Large intestine (tissue), 3 donors: ENCODE measurements around the gene COL12A1. TPM values are rescaled to one million over a fixed set of nuclear protein-coding genes. Genes with fewer than 3 reads are reported as not detected.

Source experiments
- DNase-seq, 2 donors: peaks; one replicate each; pipeline versions ENCODE4 v3.0.0 to v3.0.0-alpha.2; 2013
- H3K27ac ChIP-seq: one replicate; pipeline ENCODE4 v1.5.1; 2013; ENCODE audit warnings: low read length
- H3K27me3 ChIP-seq: 2 replicates; pipeline ENCODE4 v1.6.1; 2013; ENCODE audit warnings: low read length; ENCODE audit not compliant: control insufficient read depth, insufficient read depth
- H3K36me3 ChIP-seq: 2 replicates; pipeline ENCODE4 v1.6.1; 2013; ENCODE audit warnings: low read length; ENCODE audit not compliant: control insufficient read depth, insufficient read depth
- H3K4me1 ChIP-seq: one replicate; pipeline ENCODE4 v1.6.1; 2013; ENCODE audit warnings: low read length; ENCODE audit not compliant: control insufficient read depth, insufficient read depth
- H3K4me3 ChIP-seq: one replicate; pipeline ENCODE4 v1.5.1; 2013; ENCODE audit warnings: low read length
- H3K9me3 ChIP-seq: one replicate; pipeline ENCODE4 v1.6.1; 2013; ENCODE audit warnings: mild to moderate bottlenecking, low read depth, low read length, moderate library complexity; ENCODE audit not compliant: control insufficient read depth
- WGBS: methylation state at CpG from one replicate; pipeline ENCODE4 v1.1.5; 2013; ENCODE audit warnings: low lambda C conversion rate; ENCODE audit not compliant: insufficient coverage; 5-methylcytosine and 5-hydroxymethylcytosine counted together
- polyA plus RNA-seq: library from polyadenylated mRNA; unstranded; fragments of 120-200 nt; gene quantifications from one replicate; pipeline ENCODE4 v1.2.1, GENCODE V29; 2013

COL12A1 gene
- polyA plus RNA-seq, 1 donor, result 90.9 TPM

- H3K4me1 ChIP-seq, result peaks cover 2% of the 10 kb centered on the region
- no peak for DNase-seq
- no peak overlapping the region for H3K4me3 ChIP-seq
- 60% methylated on average over 1 of the region's 2 CpGs for WGBS
- no peaks in the 10 kb centered on the region for H3K27me3 ChIP-seq
- no peak overlapping the region for H3K27ac ChIP-seq
- H3K36me3 ChIP-seq, result no peaks in the 10 kb centered on the region
- no peaks in the 10 kb centered on the region for H3K9me3 ChIP-seq
Measured at GRCh38 chr6:75166236-75166635, 39.6 kb downstream of the COL12A1 start.

- Histone ChIP-seq H3K36me3 (peaks cover 4% of the 10 kb centered on the region), H3K4me3 (no peak overlapping the region)
- DNase-seq, result no peak
Measured at GRCh38 chr6:75158176-75158575, 47.7 kb downstream of the COL12A1 start.

GRCh38 chr6:75157336-75157735, 48.5 kb downstream of the COL12A1 start:
- no peak overlapping the region for H3K27ac ChIP-seq
- H3K27me3 ChIP-seq, result no peaks in the 10 kb centered on the region
- 83% methylated on average over 1 of the region's 2 CpGs for WGBS
- no peak overlapping the region for H3K4me3 ChIP-seq
- no peaks in the 10 kb centered on the region for H3K9me3 ChIP-seq
- no peaks in the 10 kb centered on the region for H3K4me1 ChIP-seq
- DNase-seq, result no peak
- peaks cover 4% of the 10 kb centered on the region for H3K36me3 ChIP-seq

More at GRCh38 chr6:75158176-75158575, 47.7 kb downstream of the COL12A1 start:
- no peak overlapping the region for H3K27ac ChIP-seq
- no peaks in the 10 kb centered on the region for H3K27me3 ChIP-seq
- no peaks in the 10 kb centered on the region for H3K4me1 ChIP-seq
- H3K9me3 ChIP-seq, result no peaks in the 10 kb centered on the region

- Histone ChIP-seq H3K4me3 (no peak overlapping the region), H3K36me3 (peaks cover 11% of the 10 kb centered on the region), H3K4me1 (no peaks in the 10 kb centered on the region), H3K27ac (no peak overlapping the region), H3K9me3 (no peaks in the 10 kb centered on the region), H3K27me3 (no peaks in the 10 kb centered on the region)
- WGBS, result 91% methylated on average over 5 of the region's 8 CpGs
- DNase-seq, result no peak
Measured at GRCh38 chr6:75156186-75156878, 49.5 kb downstream of the COL12A1 start.

GRCh38 chr6:75155631-75156030, 50.2 kb downstream of the COL12A1 start:
- no peaks in the 10 kb centered on the region for H3K4me1 ChIP-seq
- no peaks in the 10 kb centered on the region for H3K9me3 ChIP-seq
- H3K27me3 ChIP-seq, result no peaks in the 10 kb centered on the region
- H3K36me3 ChIP-seq, result peaks cover 11% of the 10 kb centered on the region
- H3K27ac ChIP-seq, result no peak overlapping the region
- no peak for DNase-seq
- 88% methylated on average over 1 of the region's 5 CpGs for WGBS
- H3K4me3 ChIP-seq, result no peak overlapping the region

GRCh38 chr6:75154973-75155372, 50.9 kb downstream of the COL12A1 start:
- Histone ChIP-seq H3K27ac (no peak overlapping the region), H3K27me3 (no peaks in the 10 kb centered on the region), H3K4me1 (no peaks in the 10 kb centered on the region), H3K36me3 (peaks cover 11% of the 10 kb centered on the region), H3K9me3 (no peaks in the 10 kb centered on the region), H3K4me3 (no peak overlapping the region)
- no peak for DNase-seq
- WGBS, result 100% methylated on average over 1 of the region's 1 CpG

- H3K27me3 ChIP-seq, result no peaks in the 10 kb centered on the region
- DNase-seq, result no peak
- no peaks in the 10 kb centered on the region for H3K4me1 ChIP-seq
- no peak overlapping the region for H3K4me3 ChIP-seq
- H3K36me3 ChIP-seq, result peaks cover 11% of the 10 kb centered on the region
- no peak overlapping the region for H3K27ac ChIP-seq
- H3K9me3 ChIP-seq, result no peaks in the 10 kb centered on the region
- 79% methylated on average over 3 of the region's 6 CpGs for WGBS
Measured at GRCh38 chr6:75150685-75151412, 55.0 kb downstream of the COL12A1 start.

- Histone ChIP-seq H3K27me3 (no peaks in the 10 kb centered on the region), H3K4me3 (no peak overlapping the region), H3K27ac (no peak overlapping the region), H3K9me3 (no peaks in the 10 kb centered on the region), H3K36me3 (peaks cover 7% of the 10 kb centered on the region), H3K4me1 (no peaks in the 10 kb centered on the region)
- no peak for DNase-seq
Measured at GRCh38 chr6:75149696-75150095, 56.2 kb downstream of the COL12A1 start.

GRCh38 chr6:75149240-75149639, 56.6 kb downstream of the COL12A1 start:
- Histone ChIP-seq H3K27ac (no peak overlapping the region), H3K4me3 (no peak overlapping the region), H3K27me3 (no peaks in the 10 kb centered on the region), H3K36me3 (peaks cover 11% of the 10 kb centered on the region), H3K9me3 (no peaks in the 10 kb centered on the region), H3K4me1 (no peaks in the 10 kb centered on the region)
- 100% methylated on average over 1 of the region's 1 CpG for WGBS
- no peak for DNase-seq

GRCh38 chr6:75147512-75147911, 58.3 kb downstream of the COL12A1 start:
- no peak for DNase-seq
- Histone ChIP-seq H3K27ac (no peak overlapping the region), H3K27me3 (no peaks in the 10 kb centered on the region), H3K4me1 (no peaks in the 10 kb centered on the region), H3K36me3 (peaks cover 13% of the 10 kb centered on the region), H3K4me3 (no peak overlapping the region), H3K9me3 (no peaks in the 10 kb centered on the region)
- WGBS, result no CpG with 5 or more reads among the region's 2 CpGs

- no peak for DNase-seq
- no CpG with 5 or more reads among the region's 1 CpG for WGBS
- H3K4me1 ChIP-seq, result no peaks in the 10 kb centered on the region
- no peak overlapping the region for H3K4me3 ChIP-seq
- no peaks in the 10 kb centered on the region for H3K27me3 ChIP-seq
- peaks cover 10% of the 10 kb centered on the region for H3K36me3 ChIP-seq
- no peak overlapping the region for H3K27ac ChIP-seq
- H3K9me3 ChIP-seq, result no peaks in the 10 kb centered on the region
Measured at GRCh38 chr6:75145976-75146375, 59.9 kb downstream of the COL12A1 start.
